Fibroblast of skin of left biceps (primary cell): ENCODE results near the gene CHD9NB.

ENCODE experiments used
- DNase-seq, 2 experiments: peaks; one replicate each; pipeline ENCODE4 v3.0.0-alpha.2; 2013; ENCODE audit warnings: low read depth in 2 of 2

CHD9NB gene

GRCh38 chr16:53052519-53053501 lies at the start of gene CHD9NB:
Gene CHD9NB, minus strand, starts transcription at chr16:53052897. Its CDS starts 8,739 bp downstream, at chr16:53044158.
- peak in 1 of 2 experiments; percentile 44 for DNase-seq

- no peak for DNase-seq
These were observed 48.2 kb upstream of the CHD9NB start for GRCh38 chr16:53100889-53101288.

GRCh38 chr16:53100131-53100748 lies 47.5 kb upstream of the CHD9NB start:
- no peak for DNase-seq

- DNase-seq, result no peak
These were observed 46.8 kb upstream of the CHD9NB start for GRCh38 chr16:53099318-53100130.

GRCh38 chr16:53098526-53099317 lies 46.0 kb upstream of the CHD9NB start:
- DNase-seq, result peak; percentile 67 to 78

GRCh38 chr16:53097190-53097589 lies 44.5 kb upstream of the CHD9NB start:
- DNase-seq, result no peak

GRCh38 chr16:53094013-53094630 lies 41.4 kb upstream of the CHD9NB start:
- no peak for DNase-seq

GRCh38 chr16:53093162-53093744 lies 40.6 kb upstream of the CHD9NB start:
- DNase-seq, result no peak

GRCh38 chr16:53092284-53092683 lies 39.6 kb upstream of the CHD9NB start:
- no peak for DNase-seq

GRCh38 chr16:53091466-53092211 lies 38.9 kb upstream of the CHD9NB start:
- peak; percentile 86 to 88 for DNase-seq

- peak; percentile 99 for DNase-seq
These were observed 38.1 kb upstream of the CHD9NB start for GRCh38 chr16:53090591-53091411.

GRCh38 chr16:53090286-53090590 lies 37.5 kb upstream of the CHD9NB start:
- no peak for DNase-seq

GRCh38 chr16:53089434-53090285 lies 37.0 kb upstream of the CHD9NB start:
- DNase-seq, result no peak

- no peak for DNase-seq
These were observed 34.4 kb upstream of the CHD9NB start for GRCh38 chr16:53087101-53087500.

- DNase-seq, result peak in 1 of 2 experiments; percentile 70
These were observed 33.3 kb upstream of the CHD9NB start for GRCh38 chr16:53085931-53086421.

- DNase-seq, result no peak
These were observed 32.7 kb upstream of the CHD9NB start for GRCh38 chr16:53085369-53085843.

- no peak for DNase-seq
These were observed 32.1 kb upstream of the CHD9NB start for GRCh38 chr16:53084746-53085334.
